H7 (cell line): Measurements from ENCODE around the gene ITGA11. TPM values are rescaled to one million over a fixed set of nuclear protein-coding genes. Genes with fewer than 3 reads are reported as not detected.

Experiments used
- DNase-seq: peaks from one replicate; pipeline ENCODE4 v3.0.0; 2012
- H3K27me3 ChIP-seq: 2 replicates; pipeline ENCODE4 v1.6.0; 2011; ENCODE audit warnings: mild to moderate bottlenecking, low read length; ENCODE audit not compliant: control insufficient read depth, insufficient read depth
- H3K36me3 ChIP-seq: replicated peaks from 2 replicates; pipeline ENCODE4 v1.5.1; 2011; ENCODE audit warnings: low read length; ENCODE audit not compliant: control insufficient read depth, insufficient read depth
- H3K4me3 ChIP-seq: 2 replicates; pipeline ENCODE4 v1.5.1; 2011; ENCODE audit warnings: low read depth, mild to moderate bottlenecking, control low read depth, low read length, moderate library complexity; ENCODE audit not compliant: insufficient read depth
- total RNA-seq: library from RNA; depleted of rRNA; stranded (reverse); fragments of >200 nt; shearing (Covaris generic); gene quantifications from 2 replicates; pipeline ENCODE4 v1.2.3, GENCODE V29; 2014

The ITGA11 gene
- total RNA-seq, 1 experiment from 2014 or later: 0.03 TPM

DNA sequence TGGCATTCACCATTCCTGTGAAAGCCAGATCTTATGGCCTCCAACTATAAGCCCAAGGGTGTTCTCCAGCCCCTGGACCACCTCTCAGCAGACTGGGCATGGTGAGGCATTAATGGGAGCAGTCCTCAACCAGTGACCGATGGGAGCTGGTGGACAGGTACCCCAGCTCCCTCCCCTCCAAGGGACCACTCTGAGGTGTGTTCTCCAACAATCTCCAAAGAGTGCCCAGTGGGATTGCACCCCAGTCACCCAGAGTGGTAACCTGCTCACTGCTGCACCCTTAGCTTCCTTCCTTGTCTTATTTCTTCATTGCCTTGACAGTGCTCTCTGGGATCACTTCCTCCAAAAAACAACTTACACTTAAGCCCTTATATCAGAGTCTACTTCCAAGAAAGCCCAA is 8.2 kb upstream of the ITGA11 start:
- no peak for DNase-seq
- Histone ChIP-seq H3K27me3 (peaks cover 3% of the 10 kb centered on the region), H3K4me3 (no peak overlapping the region)

DNA sequence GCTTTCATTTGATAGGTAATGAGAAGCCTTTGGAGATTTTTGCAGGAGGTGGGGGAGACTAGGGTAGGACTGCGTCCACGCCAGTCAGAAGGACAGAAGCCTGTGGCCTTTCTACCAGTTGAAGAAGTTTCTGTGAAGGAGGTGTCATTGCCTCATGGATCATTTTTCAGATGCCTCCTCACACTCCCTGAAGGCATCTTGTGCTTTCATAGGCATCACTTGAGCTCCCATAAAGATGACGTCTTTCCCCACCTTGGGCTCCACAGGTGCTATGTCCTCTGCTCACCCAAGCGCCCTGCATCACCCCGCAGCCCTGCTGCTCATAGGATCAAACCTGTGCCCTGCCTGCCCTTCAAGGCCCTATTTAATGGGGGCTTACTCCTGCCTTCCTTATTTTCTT is 7.5 kb upstream of the ITGA11 start:
- no peak for DNase-seq
- Histone ChIP-seq H3K27me3 (peaks cover 3% of the 10 kb centered on the region), H3K36me3 (no peaks in the 10 kb centered on the region), H3K4me3 (no peak overlapping the region)

More for the DNA sequence above, 8.2 kb upstream of the ITGA11 start:
- no peaks in the 10 kb centered on the region for H3K36me3 ChIP-seq

DNA sequence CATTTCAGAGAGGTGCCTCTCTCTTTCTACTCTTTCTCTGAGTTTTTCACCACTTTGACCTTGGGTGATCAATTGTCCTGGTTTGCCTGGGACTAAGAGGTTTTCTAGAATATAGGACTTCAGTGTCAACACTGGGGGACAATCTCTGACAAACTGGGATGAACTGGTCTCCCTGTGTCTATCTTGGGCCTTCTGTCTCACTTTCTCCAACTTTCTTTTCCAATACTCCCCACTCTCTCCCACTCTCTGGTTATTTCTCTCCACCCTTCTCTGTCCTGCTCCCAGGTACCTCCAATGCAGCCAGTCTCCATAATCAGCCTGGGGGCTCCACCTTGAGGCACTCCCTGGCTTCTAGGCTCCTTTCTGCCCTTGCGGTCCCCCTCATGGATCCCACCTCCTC is 4.7 kb upstream of the ITGA11 start:
- DNase-seq: no peak
- no peak overlapping the region for H3K4me3 ChIP-seq
- peaks cover 25% of the 10 kb centered on the region for H3K27me3 ChIP-seq
- H3K36me3 ChIP-seq: no peaks in the 10 kb centered on the region

DNA sequence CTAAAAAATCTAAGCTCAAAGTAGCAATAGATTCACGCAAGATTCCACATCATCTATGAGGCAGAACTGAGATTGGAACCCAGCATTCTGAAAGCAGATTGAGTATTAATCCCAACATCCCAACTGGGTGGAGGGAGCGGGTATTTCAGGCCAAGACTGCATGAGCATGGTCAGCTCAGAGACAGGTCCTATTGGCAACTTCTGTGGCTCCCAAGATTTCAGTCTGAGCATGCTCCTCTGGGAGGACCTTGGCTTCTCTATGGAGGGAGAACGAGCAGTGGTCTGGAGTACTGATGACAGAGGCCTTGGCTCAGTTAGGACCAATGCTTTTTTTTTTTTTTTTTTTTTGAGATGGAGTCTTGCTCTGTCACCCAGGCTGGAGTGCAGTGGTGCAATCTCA is 4.0 kb upstream of the ITGA11 start:
- Histone ChIP-seq H3K4me3 (no peak overlapping the region), H3K27me3 (peaks cover 32% of the 10 kb centered on the region), H3K36me3 (no peaks in the 10 kb centered on the region)
- no peak for DNase-seq

DNA sequence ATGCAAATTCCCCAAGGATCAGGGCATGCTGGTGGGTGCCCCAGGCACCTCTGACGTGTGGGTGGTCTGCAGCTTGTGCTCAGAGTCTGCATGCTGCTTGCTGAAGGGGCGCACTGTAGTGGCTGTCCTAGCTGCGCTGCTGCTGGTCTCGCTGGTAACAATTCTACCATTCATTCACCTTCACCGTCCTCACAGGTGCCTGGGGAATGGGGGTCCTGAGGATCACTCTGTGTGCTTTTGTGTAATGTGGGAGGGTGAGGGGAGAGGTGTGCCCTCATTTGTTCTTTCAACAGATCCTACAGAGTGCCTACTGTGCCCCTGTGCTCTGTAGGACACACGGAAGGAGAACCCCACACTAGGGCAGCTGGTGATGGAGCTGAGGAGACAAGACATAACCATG is 2.1 kb upstream of the ITGA11 start:
- peaks cover 51% of the 10 kb centered on the region for H3K27me3 ChIP-seq
- no peak for DNase-seq

DNA sequence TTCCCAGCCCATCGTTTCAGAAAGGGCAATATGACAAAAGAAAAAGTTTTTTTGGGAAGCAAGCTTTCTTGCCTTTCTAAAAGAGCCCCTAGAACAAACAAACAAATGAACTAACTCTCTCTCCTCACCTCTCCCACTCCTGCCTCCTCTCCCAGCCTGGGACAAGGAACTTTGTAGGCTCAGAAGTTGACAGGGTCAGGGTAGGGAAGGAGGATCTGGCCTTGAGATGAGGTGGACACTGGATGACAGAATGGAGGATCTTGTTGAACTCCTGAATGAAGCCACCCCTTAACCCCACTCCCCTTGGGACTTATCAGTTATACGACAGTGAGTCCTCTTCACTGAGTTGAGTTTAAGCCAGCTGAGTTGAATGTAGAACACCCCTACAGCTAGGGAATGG is 1.6 kb upstream of the ITGA11 start:
- Histone ChIP-seq H3K36me3 (no peaks in the 10 kb centered on the region), H3K27me3 (peaks cover 52% of the 10 kb centered on the region), H3K4me3 (no peak overlapping the region)
- DNase-seq: no peak

More for the DNA sequence above, 2.1 kb upstream of the ITGA11 start:
- no peak overlapping the region for H3K4me3 ChIP-seq
- no peaks in the 10 kb centered on the region for H3K36me3 ChIP-seq

DNA sequence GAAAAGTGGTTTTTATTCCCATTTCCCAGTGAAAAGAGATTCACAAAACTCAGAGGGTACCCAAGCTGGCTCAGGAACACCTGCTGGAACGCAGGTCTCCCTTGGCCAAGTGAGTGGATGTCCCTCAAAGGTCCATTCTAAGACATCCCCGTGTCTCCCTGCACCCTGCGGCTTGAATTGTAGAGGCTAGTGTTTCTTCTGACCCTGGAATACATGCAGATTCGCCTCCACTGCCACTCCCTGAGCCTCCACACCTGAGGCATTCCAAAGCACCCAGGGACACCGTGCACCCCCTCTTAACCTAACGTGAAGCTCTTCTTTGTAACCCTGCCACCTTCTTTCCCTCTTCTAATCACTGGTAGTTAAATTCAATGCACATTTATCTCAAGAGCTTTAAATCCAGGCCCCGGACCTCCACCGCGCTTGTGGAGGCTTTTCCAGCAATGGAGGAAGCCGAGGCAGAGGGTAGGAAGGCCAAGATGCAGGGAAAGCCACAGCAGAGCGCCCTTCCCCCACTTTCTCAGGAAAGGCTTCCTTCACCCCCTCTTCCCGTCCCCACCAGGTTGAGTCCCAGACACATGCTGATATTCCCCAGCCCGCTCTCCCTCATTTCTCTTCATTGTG is 590 bp upstream of the ITGA11 start:
- DNase-seq: peak; percentile 16
- Histone ChIP-seq H3K36me3 (no peaks in the 10 kb centered on the region), H3K4me3 (no peak overlapping the region; the same call in 1 of the 2 replicates), H3K27me3 (peaks cover 61% of the 10 kb centered on the region)

DNA sequence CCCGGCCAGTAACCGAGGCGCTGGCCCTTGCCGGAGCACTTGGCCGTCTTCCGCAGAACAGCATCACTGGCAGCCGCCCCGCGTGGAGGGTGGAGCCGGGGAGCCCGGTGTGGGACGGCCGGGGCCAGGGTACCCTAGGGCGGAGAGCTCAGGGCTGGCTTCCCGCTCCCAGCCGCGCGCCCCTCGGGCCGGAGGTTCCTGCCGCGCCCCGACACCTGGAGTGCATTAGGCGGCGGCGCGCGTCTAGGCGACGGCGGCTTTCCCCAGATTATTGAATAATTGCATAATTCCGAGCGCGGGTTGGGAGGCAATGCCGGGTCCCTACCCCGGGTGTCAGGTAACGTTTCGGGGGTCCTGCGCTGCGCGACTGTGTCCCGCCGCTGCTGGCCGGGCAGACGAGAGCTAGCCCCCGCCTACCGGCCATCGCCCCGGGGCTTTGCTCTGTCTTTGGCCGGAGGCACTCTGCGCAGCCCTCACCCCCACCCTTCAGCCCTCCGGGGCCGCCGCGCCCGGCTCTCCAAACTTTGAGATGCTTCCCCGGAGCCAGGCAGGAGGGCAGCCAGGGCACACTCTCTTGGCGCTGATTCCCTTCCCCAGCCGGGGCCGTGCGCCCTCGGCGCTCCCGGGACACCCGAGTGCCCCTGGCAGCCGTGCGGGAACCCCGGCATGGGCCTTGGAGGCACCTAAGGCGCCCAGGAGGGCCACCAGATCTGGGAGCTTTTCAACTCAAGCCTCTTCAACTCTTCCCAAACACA is 749 bp downstream of the ITGA11 start:
- H3K36me3 ChIP-seq: no peaks in the 10 kb centered on the region
- H3K27me3 ChIP-seq: peaks cover 61% of the 10 kb centered on the region
- DNase-seq: peak; percentile 87
- peak overlapping the region; percentile 45 for H3K4me3 ChIP-seq

DNA sequence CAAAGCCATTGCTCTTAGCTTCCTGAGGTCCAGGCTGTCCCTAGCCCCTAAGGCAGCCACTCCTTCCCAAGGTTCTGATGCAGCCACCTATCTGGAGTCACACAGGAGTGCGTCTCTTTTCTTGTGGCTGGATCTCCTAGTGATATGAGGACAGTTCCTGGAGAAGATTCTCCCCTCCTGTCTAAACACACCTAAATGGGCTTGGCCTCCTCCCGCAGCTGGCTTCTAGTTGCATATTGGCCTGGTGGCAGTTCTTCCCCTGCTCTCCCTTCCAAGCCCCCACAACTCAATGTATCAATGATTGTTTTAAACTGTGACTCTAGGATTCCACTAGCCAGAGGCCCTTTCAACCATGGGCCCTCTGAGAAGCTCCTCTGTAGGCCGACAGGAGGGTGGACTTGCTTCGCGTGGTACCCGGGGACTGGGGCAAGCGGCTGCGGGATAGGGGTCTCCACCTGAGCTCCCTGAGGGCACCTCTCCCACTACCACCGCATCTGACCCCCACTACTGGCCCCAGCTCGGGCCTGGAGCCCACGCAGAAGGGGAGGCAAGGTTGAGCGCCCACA is 1.4 kb downstream of the ITGA11 start:
- peaks cover 61% of the 10 kb centered on the region for H3K27me3 ChIP-seq

DNA sequence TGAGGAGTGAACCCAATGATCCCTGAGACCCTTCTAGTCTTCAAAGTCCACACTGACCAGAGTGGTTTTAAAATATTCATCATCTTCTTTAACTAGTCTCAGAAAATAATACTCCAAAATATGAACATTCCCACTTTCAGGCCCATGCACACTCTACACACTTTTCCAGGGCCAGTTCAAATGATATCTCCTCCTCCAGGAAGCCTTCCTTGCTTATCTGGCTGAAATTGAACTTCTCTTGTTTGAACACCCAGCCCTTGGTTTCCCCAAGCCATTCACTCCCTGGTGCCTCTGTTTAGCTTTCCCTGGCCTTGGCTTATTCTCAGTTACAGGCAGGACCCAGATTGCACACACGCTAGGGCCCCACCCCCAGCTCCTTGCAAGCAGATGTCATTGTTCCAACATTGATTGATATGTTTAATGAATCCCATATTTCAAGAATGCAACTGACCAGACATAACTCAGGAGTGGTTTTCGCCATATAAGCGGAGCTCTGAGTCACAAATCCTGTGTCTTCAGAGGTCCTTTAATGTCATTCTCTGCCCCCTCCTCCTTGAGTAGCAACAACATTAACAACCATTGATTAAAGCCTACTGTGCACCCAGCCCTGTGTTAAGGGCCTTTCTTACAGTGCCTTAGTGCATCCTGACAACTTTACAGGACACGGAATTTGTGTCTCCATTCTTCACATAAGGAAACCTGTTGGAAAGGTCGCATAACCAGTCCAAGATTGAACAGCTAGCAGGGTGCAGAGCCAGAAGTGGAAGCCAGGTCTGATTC is 2.1 kb downstream of the ITGA11 start:
- peaks cover 58% of the 10 kb centered on the region for H3K27me3 ChIP-seq
- no peaks in the 10 kb centered on the region for H3K36me3 ChIP-seq
- H3K4me3 ChIP-seq: no peak overlapping the region
- no peak for DNase-seq

More for the DNA sequence above, 1.4 kb downstream of the ITGA11 start:
- Histone ChIP-seq H3K4me3 (peak overlapping the region; percentile 45; the same call in 1 of the 2 replicates), H3K36me3 (no peaks in the 10 kb centered on the region)
- DNase-seq: no peak

DNA sequence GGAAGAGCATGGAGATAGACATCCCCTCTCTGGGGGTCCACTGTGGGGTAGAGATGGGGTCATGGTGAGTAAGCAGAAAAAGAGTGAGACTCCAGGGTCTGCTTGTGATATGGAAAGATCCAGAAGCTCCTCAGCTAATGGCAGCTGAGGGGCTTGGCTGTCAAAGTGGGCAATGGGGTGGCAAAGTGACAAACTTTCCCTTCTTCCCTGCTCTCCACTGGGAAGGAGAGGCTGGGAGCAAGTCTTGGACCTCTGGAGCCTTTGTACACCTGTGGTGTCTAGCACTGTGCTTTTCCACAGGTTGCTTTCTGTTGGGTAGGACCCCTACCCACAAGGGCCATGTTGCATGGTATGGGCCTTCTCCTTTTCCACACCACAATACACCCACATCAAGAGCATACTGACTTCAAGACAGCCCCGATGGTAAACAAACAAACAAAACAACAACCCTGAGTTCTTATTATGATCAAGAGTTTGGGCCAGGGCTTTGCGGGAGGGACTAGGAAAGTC is 3.5 kb downstream of the ITGA11 start:
- Histone ChIP-seq H3K4me3 (no peak overlapping the region), H3K36me3 (no peaks in the 10 kb centered on the region), H3K27me3 (peaks cover 53% of the 10 kb centered on the region)
- DNase-seq: no peak

DNA sequence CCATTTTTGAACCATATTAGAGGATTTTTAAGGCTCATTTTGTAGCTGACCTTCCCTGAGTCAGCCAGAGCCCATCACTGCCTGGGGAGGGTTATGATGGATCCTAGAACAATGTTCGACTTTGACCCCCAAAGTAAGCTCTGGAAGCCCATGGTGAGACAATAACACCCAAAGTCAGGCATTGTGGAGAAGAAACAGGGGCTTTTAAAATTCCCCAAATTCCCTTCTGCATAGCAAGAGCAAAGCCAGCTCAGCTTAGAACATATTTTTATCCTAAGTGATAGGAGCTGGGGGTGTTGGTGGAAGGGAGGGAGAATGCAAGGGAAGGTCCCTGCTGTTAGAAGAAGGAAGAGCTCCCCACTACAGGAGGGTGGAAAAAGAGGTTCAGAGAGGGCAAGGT is 4.0 kb downstream of the ITGA11 start:
- Histone ChIP-seq H3K36me3 (no peaks in the 10 kb centered on the region), H3K4me3 (no peak overlapping the region), H3K27me3 (peaks cover 48% of the 10 kb centered on the region)
- DNase-seq: no peak

DNA sequence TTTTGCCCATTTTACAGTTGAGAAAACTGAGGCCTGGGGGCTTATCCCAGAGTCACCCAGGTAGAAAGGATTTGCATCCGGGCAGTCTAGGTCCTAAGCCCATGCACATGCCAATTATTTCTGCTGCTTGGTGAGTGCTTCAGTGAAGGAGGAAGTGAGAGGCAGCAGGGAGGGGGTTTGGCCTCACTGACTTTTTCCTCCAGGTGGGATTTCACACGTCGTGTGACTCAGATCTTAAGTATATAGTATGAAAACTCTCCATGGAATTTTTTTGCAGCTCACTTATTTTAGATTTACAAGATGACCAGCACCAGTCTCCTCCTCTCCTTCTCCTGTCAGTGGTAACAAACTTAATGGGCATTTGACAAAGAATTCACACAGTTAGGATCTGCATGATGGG is 4.6 kb downstream of the ITGA11 start:
- peaks cover 42% of the 10 kb centered on the region for H3K27me3 ChIP-seq
- no peaks in the 10 kb centered on the region for H3K36me3 ChIP-seq
- DNase-seq: no peak

DNA sequence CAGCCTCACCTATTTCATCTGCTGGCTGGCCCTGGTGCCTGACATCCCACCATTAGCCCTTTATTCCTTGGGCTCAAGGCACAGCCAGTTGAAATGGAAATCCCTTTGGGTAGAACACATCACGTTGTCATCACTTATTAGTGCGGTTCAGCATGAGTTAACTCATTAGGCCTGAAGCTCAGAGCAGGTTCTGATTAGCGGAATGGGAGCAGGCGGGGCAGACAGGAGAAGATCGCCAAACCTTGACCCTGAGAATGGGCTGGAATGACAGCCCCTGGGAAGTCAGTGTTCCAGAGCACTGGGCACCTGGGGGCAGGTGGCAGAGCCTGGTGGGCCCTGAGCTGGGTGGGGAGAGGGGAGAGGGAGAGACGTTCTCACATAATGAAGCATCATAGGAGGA is 5.8 kb downstream of the ITGA11 start:
- DNase-seq: no peak
- H3K4me3 ChIP-seq: no peak overlapping the region
- peaks cover 30% of the 10 kb centered on the region for H3K27me3 ChIP-seq
- no peaks in the 10 kb centered on the region for H3K36me3 ChIP-seq

More for the DNA sequence above, 4.6 kb downstream of the ITGA11 start:
- H3K4me3 ChIP-seq: no peak overlapping the region
